NCI-H526 (cell line): ENCODE measurements around the gene THBS4.
A peak's percentile ranks its signal among the peaks of the same experiment; 100 is the strongest.
"Not testable (repeated sequence)": the region's sequence is repeated elsewhere in the genome, so short reads cannot be mapped to it uniquely, and the experiment has no call there.

Experiments used
- DNase-seq, 2 experiments: peaks; one replicate each; lab custom pipeline; 2025; lab: John Stamatoyannopoulos, UW

THBS4 gene

GRCh38 chr5:80076131-80077050, 41.2 kb downstream of the THBS4 start:
- DNase-seq, result no peak

GRCh38 chr5:80077051-80077714, 42.0 kb downstream of the THBS4 start:
- DNase-seq, result no peak

- no peak for DNase-seq
Observed at GRCh38 chr5:80078921-80079320, 43.8 kb downstream of the THBS4 start.

GRCh38 chr5:80082281-80082680, 47.1 kb downstream of the THBS4 start:
- DNase-seq, result no peak

GRCh38 chr5:80082731-80083100, 47.6 kb downstream of the THBS4 start:
- DNase-seq, result peak; percentile 49 to 84

- peak; percentile 34 to 70 for DNase-seq
Observed at GRCh38 chr5:80083101-80083890, 48.1 kb downstream of the THBS4 start.

GRCh38 chr5:80090884-80091166, 55.7 kb downstream of the THBS4 start:
- no peak for DNase-seq

GRCh38 chr5:80091792-80092192, 56.6 kb downstream of the THBS4 start:
- DNase-seq, result peak in 1 of 2 experiments; percentile 43

- DNase-seq, result no peak
Observed at GRCh38 chr5:80092486-80093107, 57.4 kb downstream of the THBS4 start.

GRCh38 chr5:80093796-80094195, 58.6 kb downstream of the THBS4 start:
- DNase-seq, result peak in 1 of 2 experiments; percentile 1

GRCh38 chr5:80094236-80094738, 59.1 kb downstream of the THBS4 start:
- no peak for DNase-seq

- DNase-seq, result no peak
Observed at GRCh38 chr5:80097451-80097850, 62.3 kb downstream of the THBS4 start.

- DNase-seq, result no peak
Observed at GRCh38 chr5:80101993-80102392, 66.8 kb downstream of the THBS4 start.

GRCh38 chr5:80103371-80103770, 68.2 kb downstream of the THBS4 start:
- no peak for DNase-seq

GRCh38 chr5:80105698-80106439, 70.7 kb downstream of the THBS4 start:
- DNase-seq, result no peak

- DNase-seq, result no peak
Observed at GRCh38 chr5:80106916-80107315, 71.8 kb downstream of the THBS4 start.

GRCh38 chr5:80109646-80110478, 74.7 kb downstream of the THBS4 start:
- DNase-seq, result no peak

GRCh38 chr5:80111376-80111990, 76.3 kb downstream of the THBS4 start:
- DNase-seq, result not testable (repeated sequence)

- no peak for DNase-seq
Observed at GRCh38 chr5:80114860-80115259, 79.7 kb downstream of the THBS4 start.

- no peak for DNase-seq
Observed at GRCh38 chr5:80116000-80116399, 80.9 kb downstream of the THBS4 start.
